Endometrial microvascular endothelial cells (primary cell): Measurements from ENCODE around the gene ARMH2. TPM values are rescaled to one million over a fixed set of nuclear protein-coding genes. Genes with fewer than 3 reads are reported as not detected.
"Not testable (repeated sequence)": the region's sequence is repeated elsewhere in the genome, so short reads cannot be mapped to it uniquely, and the experiment has no call there.

ENCODE experiments used
- in situ Hi-C: cut with HindIII; loops from 2 replicates; pipeline ENCODE4 v1.10.0; 2017; ENCODE audit warnings: low sequenced_read_pairs, low pct_unique_long_range_greater_than_20kb; ENCODE audit errors: inconsistent ontology term
- total RNA-seq: library from RNA; depleted of rRNA; stranded (reverse); fragments of >200 nt; gene quantifications from one replicate; pipeline ENCODE4 v1.2.3, GENCODE V29; 2015; ENCODE audit errors: inconsistent ontology term

ARMH2 gene
- total RNA-seq, 1 donor from 2014 or later, result not detected

GRCh38 chr6:24774696-24775519, 23.8 kb downstream of the ARMH2 start, which contains the start of gene GMNN:
TSS of gene GMNN (plus strand) at chr6:24774937. CDS start at chr6:24777247, 2,310 bp downstream.
- in situ Hi-C loops, result loop anchor here (10.0 kb wide), 1 partner anchor 50 kb away; no protein-coding TSS in a partner anchor

GRCh38 chr6:24768361-24768760, 30.4 kb downstream of the ARMH2 start:
- in situ Hi-C loops, result no loop called here

GRCh38 chr6:24766680-24767462, 31.8 kb downstream of the ARMH2 start:
- in situ Hi-C loops, result no loop called here

- in situ Hi-C loops, result not testable (repeated sequence)
Observed at GRCh38 chr6:24765968-24766367, 32.7 kb downstream of the ARMH2 start.

- in situ Hi-C loops, result not testable (repeated sequence)
Observed at GRCh38 chr6:24764833-24765828, 33.6 kb downstream of the ARMH2 start.

GRCh38 chr6:24763578-24763977, 35.1 kb downstream of the ARMH2 start:
- in situ Hi-C loops, result no loop called here

GRCh38 chr6:24761851-24762250, 36.9 kb downstream of the ARMH2 start:
- in situ Hi-C loops, result no loop called here

GRCh38 chr6:24761193-24761835, 37.4 kb downstream of the ARMH2 start:
- in situ Hi-C loops, result no loop called here

GRCh38 chr6:24760210-24760609, 38.5 kb downstream of the ARMH2 start:
- in situ Hi-C loops, result no loop called here

- in situ Hi-C loops, result no loop called here
Observed at GRCh38 chr6:24759718-24760117, 39.0 kb downstream of the ARMH2 start.

GRCh38 chr6:24757611-24758010, 41.1 kb downstream of the ARMH2 start:
- in situ Hi-C loops, result no loop called here

- in situ Hi-C loops, result no loop called here
Observed at GRCh38 chr6:24755279-24755678, 43.4 kb downstream of the ARMH2 start.

- in situ Hi-C loops, result not testable (repeated sequence)
Observed at GRCh38 chr6:24754378-24754777, 44.3 kb downstream of the ARMH2 start.

- in situ Hi-C loops, result no loop called here
Observed at GRCh38 chr6:24753545-24753944, 45.2 kb downstream of the ARMH2 start.

GRCh38 chr6:24752917-24753492, 45.7 kb downstream of the ARMH2 start:
- in situ Hi-C loops, result no loop called here

GRCh38 chr6:24752503-24752902, 46.2 kb downstream of the ARMH2 start:
- in situ Hi-C loops, result no loop called here

GRCh38 chr6:24750878-24751277, 47.8 kb downstream of the ARMH2 start:
- in situ Hi-C loops, result not testable (repeated sequence)

- in situ Hi-C loops, result no loop called here
Observed at GRCh38 chr6:24749297-24749696, 49.4 kb downstream of the ARMH2 start.
